Adrenal gland (tissue), 12 donors: ENCODE measurements around the gene P2RX6. TPM values are rescaled to one million over a fixed set of nuclear protein-coding genes. Genes with fewer than 3 reads are reported as not detected.

Experiments
- DNase-seq, 7 donors: peaks; one replicate each; pipeline ENCODE4 v3.0.0-alpha.2; 2019 to 2020
- H3K27ac ChIP-seq, 5 donors: fragments of 200-600 bp; sonication (generic) in 4 of 5; 1 replicate in 3 of 5; 2 replicates in 2 of 5; pipeline versions ENCODE4 v1.5.1 to v1.8.0; 2016 to 2020; ENCODE audit warnings: mild to moderate bottlenecking in 1 of 5
- H3K27me3 ChIP-seq: fragments of 200-600 bp; 2 replicates; pipeline ENCODE4 v1.8.0; 2021
- H3K36me3 ChIP-seq, 2 donors: fragments of 200-600 bp; replicated peaks in 1 of 2; 1 replicate in 1 of 2; 2 replicates in 1 of 2; pipeline versions ENCODE4 v1.5.1 to v1.8.0; 2018 to 2022
- H3K4me1 ChIP-seq, 2 donors: fragments of 200-600 bp; replicated peaks in 1 of 2; 1 replicate in 1 of 2; 2 replicates in 1 of 2; pipeline versions ENCODE4 v1.5.1 to v1.8.0; 2018 to 2021
- H3K4me3 ChIP-seq, 4 donors: fragments of 200-600 bp; sonication (generic) in 3 of 4; one replicate each; pipeline ENCODE4 v1.5.1; 2016 to 2018
- H3K9me3 ChIP-seq, 3 donors: fragments of 200-600 bp; sonication (generic) in 1 of 3; replicated peaks in 1 of 3; 1 replicate in 2 of 3; 2 replicates in 1 of 3; pipeline versions ENCODE4 v1.5.1 to v1.8.0; 2016 to 2021
- POLR2A ChIP-seq, 2 donors: fragments of 450-650 bp; IDR thresholded peaks; one replicate each; pipeline ENCODE4 v1.6.1; 2017; ENCODE audit warnings: antibody characterized with exemption in 2 of 2, mild to moderate bottlenecking in 2 of 2, moderate library complexity in 1 of 2
- WGBS, 4 donors: extraction: QIAGEN DNeasy Blood & Tissue Kit in 2 of 4; methylation state at CpG; one replicate each; pipeline versions ENCODE4 v1.1.5 to v1.1.7; 2013 to 2017; 5-methylcytosine and 5-hydroxymethylcytosine counted together
- intact Hi-C, 2 donors: fragments of 100-400 bp; cut with DNase I; formaldehyde crosslinking; loops; one replicate each; pipeline versions ENCODE4 v1.14.1 to v1.15.0; 2022 to 2023
- polyA plus RNA-seq, 3 donors: library from polyadenylated mRNA; stranded (reverse); fragments of 200-250 nt in 2 of 3; fragments of 350-450 nt in 1 of 3; fragmentation: Illumina TruSeq in 1 of 3; extraction: RNeasy Lipid Tissue Mini Kit (QIAGEN cat#74804) in 1 of 3; gene quantifications; one replicate each; pipeline ENCODE4 v1.2.3, GENCODE V29; 2013 to 2014
- total RNA-seq, 9 donors: library from RNA; depleted of rRNA in 4 of 9; stranded (reverse); fragments of >200 nt in 4 of 9; fragments of 120-200 nt in 1 of 9; fragmentation: NEBNext Ultra II Directional in 1 of 9; extraction: Animal tissue kit (Norgen Biotek cat#: 25700) in 1 of 9; gene quantifications; one replicate each; pipeline versions ENCODE4 v1.1.0 to v1.2.4, GENCODE V29; 2013 to 2023
- TF ChIP-seq, protein P1 (sequence below), 6 experiments: fragments of 450-650 bp in 4 of 6; fragments of 200-600 bp in 2 of 6; sonication (generic) in 1 of 6; IDR thresholded peaks; 1 replicate in 5 of 6; 2 replicates in 1 of 6; pipeline versions ENCODE4 v1.5.1 to v1.8.0; 2016 to 2021; ENCODE audit warnings: antibody characterized with exemption in 6 of 6, mild to moderate bottlenecking in 2 of 6, moderate library complexity in 1 of 6
- donor health status: healthy with polysubstance abuse.
- donor health status: Bipolar disorder and iron deficiency.
- donor health status: DM: yes; HTN: yes; CAD: no.
- donor health status: DM: no; HTN: no; CAD: no.
- donor health status: DM: no; HTN: no; CAD: no.
- donor health status: DM: yes; HTN: yes; CAD: no.

P2RX6 gene
- total and polyA plus RNA-seq, 12 donors = 1.7 to 11.9 (median 4.4) TPM

DNA sequence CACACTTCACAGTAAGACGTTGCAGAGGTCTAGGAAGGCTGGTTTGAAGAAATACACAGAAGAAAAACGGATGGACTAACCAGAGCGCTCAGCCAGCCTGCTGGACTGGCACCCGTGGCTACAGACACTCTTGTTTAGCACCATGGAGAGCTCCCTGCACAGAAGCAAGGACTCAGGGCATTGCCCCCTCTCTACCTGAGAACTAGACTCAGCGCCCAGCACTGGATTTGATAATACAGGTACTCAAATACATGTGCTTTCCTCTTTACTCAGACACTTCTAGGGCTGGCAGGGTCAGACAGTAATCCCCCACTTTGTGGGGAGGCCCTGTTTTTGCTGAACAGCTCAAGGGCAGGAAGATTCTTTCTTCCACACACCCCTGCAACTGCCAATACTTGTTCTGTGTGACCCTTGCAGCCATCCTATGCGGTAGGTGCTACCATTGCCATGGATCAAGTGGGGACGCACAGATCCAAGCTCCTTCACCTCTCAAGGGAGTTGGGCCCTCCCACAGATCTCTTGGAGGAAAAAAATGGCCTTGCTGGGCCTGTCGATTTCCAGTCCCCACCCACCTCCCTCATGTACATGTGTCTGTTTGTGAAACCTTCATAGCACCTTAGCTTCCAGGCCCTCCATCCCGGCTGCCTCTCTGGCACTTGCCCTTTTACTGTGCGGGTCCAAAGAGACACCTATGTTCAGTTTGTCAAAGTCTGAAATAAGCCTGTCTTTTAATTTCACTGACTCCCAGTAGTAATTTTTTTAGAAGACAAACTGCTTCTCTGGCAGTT, 5.1 kb upstream of the P2RX6 start:
- Histone ChIP-seq H3K9me3 (no peaks in the 10 kb centered on the region), H3K4me1 (peaks cover 6 to 15% of the 10 kb centered on the region in 2 donors), H3K4me3 (no peak overlapping the region), H3K36me3 (no peaks in the 10 kb centered on the region), H3K27me3 (no peaks in the 10 kb centered on the region), H3K27ac (no peak overlapping the region)
- 55 to 56% (median 55%) methylated on average over 9 to 10 of the region's 10 CpGs for WGBS, 4 donors
- peak in 2 of 7 donors; percentile 32 to 41 for DNase-seq
- intact Hi-C loops = no loop called here
- no peak for TF ChIP-seq POLR2A (IDR thresholded peaks at IDR 0.05)
- TF ChIP-seq, protein P1, sequence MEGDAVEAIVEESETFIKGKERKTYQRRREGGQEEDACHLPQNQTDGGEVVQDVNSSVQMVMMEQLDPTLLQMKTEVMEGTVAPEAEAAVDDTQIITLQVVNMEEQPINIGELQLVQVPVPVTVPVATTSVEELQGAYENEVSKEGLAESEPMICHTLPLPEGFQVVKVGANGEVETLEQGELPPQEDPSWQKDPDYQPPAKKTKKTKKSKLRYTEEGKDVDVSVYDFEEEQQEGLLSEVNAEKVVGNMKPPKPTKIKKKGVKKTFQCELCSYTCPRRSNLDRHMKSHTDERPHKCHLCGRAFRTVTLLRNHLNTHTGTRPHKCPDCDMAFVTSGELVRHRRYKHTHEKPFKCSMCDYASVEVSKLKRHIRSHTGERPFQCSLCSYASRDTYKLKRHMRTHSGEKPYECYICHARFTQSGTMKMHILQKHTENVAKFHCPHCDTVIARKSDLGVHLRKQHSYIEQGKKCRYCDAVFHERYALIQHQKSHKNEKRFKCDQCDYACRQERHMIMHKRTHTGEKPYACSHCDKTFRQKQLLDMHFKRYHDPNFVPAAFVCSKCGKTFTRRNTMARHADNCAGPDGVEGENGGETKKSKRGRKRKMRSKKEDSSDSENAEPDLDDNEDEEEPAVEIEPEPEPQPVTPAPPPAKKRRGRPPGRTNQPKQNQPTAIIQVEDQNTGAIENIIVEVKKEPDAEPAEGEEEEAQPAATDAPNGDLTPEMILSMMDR (IDR thresholded peaks at IDR 0.05) = no peak

GRCh38 chr22:21010426-21011113, 4.4 kb upstream of the P2RX6 start:
- intact Hi-C loops = no loop called here
- DNase-seq = no peak
- Histone ChIP-seq H3K36me3 (no peaks in the 10 kb centered on the region), H3K4me1 (peaks cover 13 to 18% of the 10 kb centered on the region in 2 donors), H3K9me3 (no peaks in the 10 kb centered on the region), H3K27ac (no peak overlapping the region), H3K27me3 (no peaks in the 10 kb centered on the region), H3K4me3 (no peak overlapping the region)
- TF ChIP-seq POLR2A (IDR thresholded peaks at IDR 0.05) = no peak
- TF ChIP-seq, protein P1 (IDR thresholded peaks at IDR 0.05) = no peak
- 78 to 91% (median 88%) methylated on average over 1 to 3 of the region's 3 CpGs for WGBS, 4 donors

GRCh38 chr22:21012446-21013407, 2.2 kb upstream of the P2RX6 start:
- DNase-seq = no peak
- peaks cover 15 to 18% of the 10 kb centered on the region in 2 donors for H3K4me1 ChIP-seq
- no peaks in the 10 kb centered on the region for H3K9me3 ChIP-seq
- intact Hi-C loops = no loop called here
- 77 to 83% (median 81%) methylated on average over 5 to 14 of the region's 14 CpGs for WGBS, 4 donors
- H3K4me3 ChIP-seq = no peak overlapping the region
- no peaks in the 10 kb centered on the region for H3K27me3 ChIP-seq
- H3K36me3 ChIP-seq = no peaks in the 10 kb centered on the region
- TF ChIP-seq, protein P1 (IDR thresholded peaks at IDR 0.05) = no peak
- peak overlapping the region in 1 of 5 donors; percentile 73 for H3K27ac ChIP-seq
